K562 (cell line): ENCODE results near the gene SLC22A23. TPM values are rescaled to one million over a fixed set of nuclear protein-coding genes. Genes with fewer than 3 reads are reported as not detected.

Source experiments
- ATF7 ChIP-seq: fragments of 450-650 bp; IDR thresholded peaks from 2 replicates; pipeline ENCODE4 v1.7.1; 2014; ENCODE audit warnings: mild to moderate bottlenecking, moderate library complexity
- CEBPB ChIP-seq: fragments of 450-650 bp; IDR thresholded peaks from 2 replicates; pipeline ENCODE4 v1.6.1; 2016; ENCODE audit warnings: missing genetic modification characterization, missing compliant biosample characterization
- ETV1 ChIP-seq: fragments of 450-650 bp; conservative IDR thresholded peaks from 2 replicates; pipeline ENCODE4 v1.6.1; 2016; ENCODE audit warnings: missing genetic modification characterization, control low read depth, low read depth, missing compliant biosample characterization
- FOXA3 ChIP-seq, 2 experiments: fragments of 450-650 bp in 1 of 2; sonication (generic) in 1 of 2; formaldehyde crosslinking; IDR thresholded peaks in 1 of 2; conservative IDR thresholded peaks in 1 of 2; 2 replicates each; pipeline versions ENCODE4 v1.4.0 to v1.8.0; 2020 to 2022; ENCODE audit warnings: mild to moderate bottlenecking in 2 of 2, missing genetic modification reagents in 1 of 2
- HBP1 ChIP-seq: fragments of 450-650 bp; formaldehyde crosslinking; IDR thresholded peaks from 2 replicates; pipeline ENCODE4 v1.4.0; 2022; ENCODE audit warnings: missing genetic modification characterization
- HMGXB4 ChIP-seq: sonication (generic); formaldehyde crosslinking; IDR thresholded peaks from 2 replicates; pipeline ENCODE4 v1.8.1; 2023; ENCODE audit warnings: mild to moderate bottlenecking, missing genetic modification reagents
- KLF1 ChIP-seq: fragments of 450-650 bp; IDR thresholded peaks from 2 replicates; pipeline ENCODE4 v1.6.1; 2016; ENCODE audit warnings: missing genetic modification characterization, missing compliant biosample characterization
- MCM7 ChIP-seq, 2 experiments: fragments of 450-650 bp; IDR thresholded peaks; 2 replicates each; pipeline ENCODE4 v1.6.1; 2016 to 2018
- NCOA6 ChIP-seq: fragments of 450-650 bp; IDR thresholded peaks from 2 replicates; pipeline ENCODE4 v1.6.1; 2017; ENCODE audit warnings: mild to moderate bottlenecking
- NCOR1 ChIP-seq: fragments of 450-650 bp; IDR thresholded peaks from 2 replicates; pipeline ENCODE4 v1.6.1; 2016; ENCODE audit warnings: mild to moderate bottlenecking, moderate library complexity
- RBM34 ChIP-seq: fragments of 200-400 bp; formaldehyde crosslinking; IDR thresholded peaks from 2 replicates; pipeline ENCODE4 v1.6.1; 2018; ENCODE audit warnings: low read length, borderline replicate concordance; ENCODE audit not compliant: insufficient read depth
- RFX5 ChIP-seq: IDR thresholded peaks from 2 replicates; pipeline ENCODE4 v1.6.1; 2011; ENCODE audit warnings: low read depth, mild to moderate bottlenecking, improper control_type of control experiment, low read length
- SNIP1 ChIP-seq: fragments of 450-650 bp; IDR thresholded peaks from 2 replicates; pipeline ENCODE4 v1.7.1; 2017; ENCODE audit warnings: low read depth, mild to moderate bottlenecking
- SREBF2 ChIP-seq: sonication (generic); formaldehyde crosslinking; IDR thresholded peaks from 2 replicates; pipeline ENCODE4 v1.4.0; 2020; ENCODE audit warnings: mild to moderate bottlenecking, missing genetic modification reagents
- SRSF9 ChIP-seq: fragments of 200-400 bp; formaldehyde crosslinking; IDR thresholded peaks from 2 replicates; pipeline ENCODE4 v1.6.1; 2017; ENCODE audit warnings: low read depth, low read length, borderline replicate concordance
- SUPT5H ChIP-seq: fragments of 450-650 bp; IDR thresholded peaks from 2 replicates; pipeline ENCODE4 v1.6.1; 2016
- TAF9B ChIP-seq: fragments of 450-650 bp; IDR thresholded peaks from 2 replicates; pipeline ENCODE4 v1.6.1; 2018; ENCODE audit warnings: mild to moderate bottlenecking; ENCODE audit not compliant: partially characterized antibody
- TFE3 ChIP-seq: fragments of 450-650 bp; formaldehyde crosslinking; IDR thresholded peaks from 2 replicates; pipeline ENCODE4 v1.4.0; 2020; ENCODE audit warnings: mild to moderate bottlenecking, mixed read lengths
- ZBTB12 ChIP-seq: fragments of 250-450 bp; sonication (Bioruptor Pico); IDR thresholded peaks from 2 replicates; pipeline ENCODE4 v1.4.0; 2020
- ZEB2 ChIP-seq: fragments of 450-650 bp; IDR thresholded peaks from 2 replicates; pipeline ENCODE4 v1.6.1; 2016
- ZKSCAN8 ChIP-seq: fragments of 200-800 bp; sonication (Bioruptor generic); IDR thresholded peaks from 2 replicates; pipeline ENCODE4 v1.6.1; 2016; ENCODE audit warnings: missing genetic modification characterization, missing compliant biosample characterization
- ZNF121 ChIP-seq: sonication (generic); formaldehyde crosslinking; conservative IDR thresholded peaks from 2 replicates; pipeline ENCODE4 v1.8.0; 2022; ENCODE audit warnings: missing genetic modification reagents
- ZNF253 ChIP-seq: fragments of 250-450 bp; sonication (Bioruptor Pico); conservative IDR thresholded peaks from 2 replicates; pipeline ENCODE4 v1.6.1; 2021; ENCODE audit warnings: mild to moderate bottlenecking
- ZNF311 ChIP-seq: fragments of 250-450 bp; sonication (Bioruptor Pico); IDR thresholded peaks from 2 replicates; pipeline ENCODE4 v1.4.0; 2020; ENCODE audit warnings: mild to moderate bottlenecking, moderate library complexity
- ZNF561 ChIP-seq: fragments of 450-650 bp; formaldehyde crosslinking; conservative IDR thresholded peaks from 2 replicates; pipeline ENCODE4 v1.4.0; 2020; ENCODE audit warnings: mild to moderate bottlenecking, moderate library complexity
- polyA plus RNA-seq, 8 experiments: library from polyadenylated mRNA; depleted of rRNA in 4 of 8; stranded (reverse) in 5 of 8; unstranded in 3 of 8; fragments of >200 nt; fragmentation: Nextera tagmentation in 2 of 8; fragmentation: Illumina TruSeq in 1 of 8; extraction: Ambion mirVana in 2 of 8; extraction: Trizol in 1 of 8; gene quantifications; 2 replicates each; pipeline versions ENCODE4 v1.2.1 to v1.2.3, GENCODE V29; 2011 to 2014; ENCODE audit warnings: inconsistent platforms in 1 of 8, missing spikeins in 1 of 8
- total RNA-seq, 7 experiments: library from RNA; depleted of rRNA in 6 of 7; stranded (reverse); fragments of >200 nt in 6 of 7; fragmentation: Illumina TruSeq in 2 of 7; extraction: Trizol in 2 of 7; gene quantifications; 2 replicates each; pipeline versions ENCODE4 v1.2.1 to v1.2.3, GENCODE V29; 2011 to 2021; ENCODE audit warnings: low replicate concordance in 1 of 7

The SLC22A23 gene
- total and polyA plus RNA-seq, 9 of the 15 experiments (the other 6 are each of a cell fraction or from before 2014, with no cell fraction given) = 0.30 to 8.7 (median 2.5) TPM

GRCh38 chr6:3337521-3338350 is 119.1 kb downstream of the SLC22A23 start (continued):
- no peak for TF ChIP-seq ZBTB12 (CRISPR knock-in tag)
- no peak for TF ChIP-seq TFE3 (CRISPR knock-in tag)
- TF ChIP-seq SNIP1 = no peak
- no peak; the same call in 1 of the 2 replicates for TF ChIP-seq HBP1 (CRISPR knock-in tag)
- no peak for TF ChIP-seq SREBF2 (CRISPR knock-in tag)
- no peak for TF ChIP-seq SRSF9
- TF ChIP-seq ZNF253 = no peak
- TF ChIP-seq ZNF121 (CRISPR knock-in tag) = no peak
- 0 out of 2 replicates have a peak, but pooled peaks have one; percentile 44 for TF ChIP-seq ZNF311 (CRISPR knock-in tag)
- TF ChIP-seq RBM34 = no peak
- TF ChIP-seq ZNF561 (CRISPR knock-in tag) = no peak
- TF ChIP-seq ZEB2 = 0 out of 2 replicates have a peak, but pooled peaks have one; percentile 39
- TF ChIP-seq FOXA3 (CRISPR knock-in tag; conservative IDR thresholded peaks at IDR 0.05 in 1 of 2, IDR thresholded peaks at IDR 0.05 in 1 of 2) = no peak
- TF ChIP-seq ETV1 (tag) = peak; percentile 79
- peak; percentile 40; the same call in 1 of the 2 replicates for TF ChIP-seq ATF7
- TF ChIP-seq ZKSCAN8 (CRISPR knock-in tag) = peak; percentile 41; the same call in 1 of the 2 replicates
- TF ChIP-seq HMGXB4 (CRISPR knock-in tag) = no peak
- no peak; the same call in 1 of the 2 replicates for TF ChIP-seq NCOR1
- no peak for TF ChIP-seq KLF1
- no peak for TF ChIP-seq TAF9B
- no peak for TF ChIP-seq MCM7 (IDR thresholded peaks at IDR 0.05)
- no peak for TF ChIP-seq NCOA6
- no peak for TF ChIP-seq CEBPB (tag)
- TF ChIP-seq SUPT5H = no peak
- TF ChIP-seq RFX5 = no peak
